Liver (tissue), 9 donors: ENCODE results near the gene RGS10. TPM values are rescaled to one million over a fixed set of nuclear protein-coding genes. Genes with fewer than 3 reads are reported as not detected.

Experiments
- DNase-seq: peaks from one replicate; pipeline ENCODE4 v3.0.0-alpha.2; 2017; ENCODE audit warnings: low spot score
- H3K27ac ChIP-seq, 2 donors: one replicate each; pipeline ENCODE4 v1.7.0; 2013; ENCODE audit warnings: inconsistent platforms in 2 of 2, low read length in 2 of 2, control low read depth in 1 of 2, low read depth in 1 of 2, mild to moderate bottlenecking in 1 of 2
- H3K27me3 ChIP-seq, 4 donors: one replicate each; pipeline versions ENCODE4 v1.6.1 to v1.7.0; 2013; ENCODE audit warnings: low read length in 3 of 4, inconsistent platforms in 1 of 4, mild to moderate bottlenecking in 1 of 4, moderate library complexity in 1 of 4; ENCODE audit not compliant: control insufficient read depth in 4 of 4, insufficient read depth in 4 of 4
- H3K36me3 ChIP-seq, 4 donors: one replicate each; pipeline versions ENCODE4 v1.6.1 to v1.7.0; 2013; ENCODE audit warnings: low read length in 3 of 4, mild to moderate bottlenecking in 3 of 4, low read depth in 1 of 4, moderate library complexity in 1 of 4; ENCODE audit not compliant: control insufficient read depth in 4 of 4, insufficient read depth in 3 of 4
- H3K4me1 ChIP-seq, 4 donors: one replicate each; pipeline versions ENCODE4 v1.6.1 to v1.7.0; 2013; ENCODE audit warnings: low read length in 3 of 4, mild to moderate bottlenecking in 3 of 4, moderate library complexity in 1 of 4; ENCODE audit not compliant: control insufficient read depth in 4 of 4, insufficient read depth in 4 of 4
- H3K4me3 ChIP-seq, 3 donors: one replicate each; pipeline versions ENCODE4 v1.6.1 to v1.7.0; 2013; ENCODE audit warnings: low read length in 3 of 3, control low read depth in 1 of 3, low read depth in 1 of 3, mild to moderate bottlenecking in 1 of 3
- H3K9ac ChIP-seq, 2 donors: one replicate each; pipeline ENCODE4 v1.7.0; 2013; ENCODE audit warnings: low read length in 2 of 2, mild to moderate bottlenecking in 2 of 2, moderate library complexity in 2 of 2, control low read depth in 1 of 2, low read depth in 1 of 2
- H3K9me3 ChIP-seq, 4 donors: one replicate each; pipeline versions ENCODE4 v1.6.1 to v1.7.0; 2013; ENCODE audit warnings: low read length in 3 of 4; ENCODE audit not compliant: control insufficient read depth in 4 of 4
- CTCF ChIP-seq: fragments of 150-350 bp; IDR thresholded peaks from 2 replicates; pipeline ENCODE4 v1.5.1; 2017; ENCODE audit warnings: improper control_type of control experiment, low read depth, low read length; ENCODE audit not compliant: missing input control
- FOXA2 ChIP-seq: IDR thresholded peaks from 2 replicates; pipeline ENCODE4 v1.6.1; 2016; ENCODE audit warnings: antibody characterized with exemption
- GABPA ChIP-seq, 2 donors: IDR thresholded peaks in 1 of 2; conservative IDR thresholded peaks in 1 of 2; 2 replicates each; pipeline ENCODE4 v1.6.1; 2016; ENCODE audit warnings: antibody characterized with exemption in 2 of 2, mild to moderate bottlenecking in 1 of 2, moderate library complexity in 1 of 2
- HNF4A ChIP-seq, 2 donors: conservative IDR thresholded peaks; 2 replicates each; pipeline ENCODE4 v1.6.1; 2016; ENCODE audit warnings: antibody characterized with exemption in 2 of 2, mild to moderate bottlenecking in 2 of 2
- HNF4G ChIP-seq: IDR thresholded peaks from 2 replicates; pipeline ENCODE4 v1.6.1; 2016; ENCODE audit warnings: antibody characterized with exemption
- JUND ChIP-seq, 2 donors: IDR thresholded peaks; 2 replicates each; pipeline ENCODE4 v1.6.1; 2016; ENCODE audit warnings: antibody characterized with exemption in 2 of 2
- MAX ChIP-seq: IDR thresholded peaks from 2 replicates; pipeline ENCODE4 v1.6.1; 2016; ENCODE audit warnings: antibody characterized with exemption
- NR2F2 ChIP-seq: IDR thresholded peaks from 2 replicates; pipeline ENCODE4 v1.6.1; 2016; ENCODE audit warnings: antibody characterized with exemption
- RAD21 ChIP-seq, 2 donors: IDR thresholded peaks; 2 replicates each; pipeline ENCODE4 v1.6.1; 2016; ENCODE audit warnings: antibody characterized with exemption in 2 of 2, mild to moderate bottlenecking in 2 of 2
- REST ChIP-seq: IDR thresholded peaks from 2 replicates; pipeline ENCODE4 v1.6.1; 2016; ENCODE audit warnings: antibody characterized with exemption, mild to moderate bottlenecking
- RXRA ChIP-seq, 2 donors: IDR thresholded peaks; 2 replicates each; pipeline ENCODE4 v1.6.1; 2017 to 2018; ENCODE audit warnings: antibody characterized with exemption in 2 of 2, mild to moderate bottlenecking in 1 of 2
- SP1 ChIP-seq: IDR thresholded peaks from 2 replicates; pipeline ENCODE4 v1.6.1; 2018; ENCODE audit warnings: antibody characterized with exemption, mild to moderate bottlenecking
- TAF1 ChIP-seq: conservative IDR thresholded peaks from 2 replicates; pipeline ENCODE4 v1.6.1; 2016; ENCODE audit warnings: antibody characterized with exemption, mild to moderate bottlenecking
- YY1 ChIP-seq: IDR thresholded peaks from 2 replicates; pipeline ENCODE4 v1.6.1; 2016; ENCODE audit warnings: antibody characterized with exemption, mild to moderate bottlenecking
- WGBS: extraction: QIAGEN DNeasy Blood & Tissue Kit; methylation state at CpG from one replicate; pipeline ENCODE4 v1.1.7; 2013; 5-methylcytosine and 5-hydroxymethylcytosine counted together
- polyA plus RNA-seq, 2 donors: library from polyadenylated mRNA; stranded (reverse) in 1 of 2; unstranded in 1 of 2; fragments of 200-250 nt in 1 of 2; fragments of >200 nt in 1 of 2; fragmentation: Nextera tagmentation in 1 of 2; extraction: Ambion mirVana in 1 of 2; gene quantifications; one replicate each; pipeline versions ENCODE4 v1.2.1 to v1.2.3, GENCODE V29; 2013 to 2015
- total RNA-seq, 2 donors: library from RNA; depleted of rRNA; stranded (reverse); fragments of >200 nt; gene quantifications; one replicate each; pipeline ENCODE4 v1.2.3, GENCODE V29; 2014
- donor health status: healthy.
- donor health status: healthy.
- donor health status: healthy.
- donor health status: healthy.
- donor health status: healthy.

RGS10 gene
- total and polyA plus RNA-seq, 4 donors, result 1.8 to 51.9 (median 2.2) TPM

- DNase-seq, result no peak
- Histone ChIP-seq H3K9ac (no peak overlapping the region), H3K4me1 (no peaks in the 10 kb centered on the region), H3K27ac (no peak overlapping the region), H3K4me3 (no peak overlapping the region), H3K36me3 (no peaks in the 10 kb centered on the region), H3K9me3 (no peaks in the 10 kb centered on the region), H3K27me3 (no peaks in the 10 kb centered on the region)
- WGBS, result 78% methylated on average over 11 of the region's 11 CpGs
- TF ChIP-seq HNF4A (conservative IDR thresholded peaks at IDR 0.05) (no peak), JUND (IDR thresholded peaks at IDR 0.05) (no peak), MAX (no peak), REST (no peak), NR2F2 (no peak), HNF4G (no peak), GABPA (IDR thresholded peaks at IDR 0.05 in 1 of 2, conservative IDR thresholded peaks at IDR 0.05 in 1 of 2) (no peak), RXRA (IDR thresholded peaks at IDR 0.05) (no peak), SP1 (no peak), FOXA2 (no peak), YY1 (no peak), CTCF (no peak), TAF1 (no peak)
Measured at GRCh38 chr10:119535837-119536507, 6.5 kb downstream of the RGS10 start.

GRCh38 chr10:119535305-119535704 lies 7.2 kb downstream of the RGS10 start:
- Histone ChIP-seq H3K9ac (no peak overlapping the region), H3K4me1 (no peaks in the 10 kb centered on the region), H3K36me3 (no peaks in the 10 kb centered on the region), H3K27me3 (no peaks in the 10 kb centered on the region), H3K27ac (no peak overlapping the region), H3K9me3 (no peaks in the 10 kb centered on the region), H3K4me3 (no peak overlapping the region)
- TF ChIP-seq TAF1 (no peak), SP1 (no peak), YY1 (no peak)
- DNase-seq, result no peak
- WGBS, result 88% methylated on average over 3 of the region's 3 CpGs

GRCh38 chr10:119533473-119533872 lies 9.0 kb downstream of the RGS10 start:
- H3K27me3 ChIP-seq, result no peaks in the 10 kb centered on the region
- H3K9ac ChIP-seq, result no peak overlapping the region
- no peaks in the 10 kb centered on the region for H3K9me3 ChIP-seq
- 99% methylated on average over 2 of the region's 2 CpGs for WGBS
- H3K4me1 ChIP-seq, result no peaks in the 10 kb centered on the region
- DNase-seq, result no peak
- no peak overlapping the region for H3K27ac ChIP-seq
- H3K36me3 ChIP-seq, result no peaks in the 10 kb centered on the region
- no peak overlapping the region for H3K4me3 ChIP-seq
- no peak for TF ChIP-seq YY1
- no peak for TF ChIP-seq HNF4G
- no peak for TF ChIP-seq REST
- no peak for TF ChIP-seq GABPA (IDR thresholded peaks at IDR 0.05 in 1 of 2, conservative IDR thresholded peaks at IDR 0.05 in 1 of 2)
- TF ChIP-seq MAX, result no peak
- TF ChIP-seq TAF1, result no peak
- TF ChIP-seq RAD21 (IDR thresholded peaks at IDR 0.05), result no peak
- no peak for TF ChIP-seq CTCF
